DND-41 (cell line): ENCODE data around the gene FSIP2.

Experiments used
- CTCF ChIP-seq: IDR thresholded peaks from 2 replicates; pipeline ENCODE4 v1.5.1; 2012; ENCODE audit warnings: borderline replicate concordance, low read length, moderate library complexity, mild to moderate bottlenecking; ENCODE audit not compliant: poor library complexity, severe bottlenecking; ENCODE audit errors: extremely low read depth
- EZH2 ChIP-seq: IDR thresholded peaks from 3 replicates; pipeline ENCODE4 v1.6.1; 2012; ENCODE audit warnings: borderline replicate concordance, low read depth, mild to moderate bottlenecking, moderate library complexity, low read length, inconsistent platforms; ENCODE audit not compliant: severe bottlenecking

- TF ChIP-seq CTCF (no peak), EZH2 (no peak)
Observed at GRCh38 chr2:185860321-185860720, 121.7 kb downstream of the FSIP2 start.
